Peyer's patch (tissue), 4 donors: ENCODE data around the gene TMCC3.

Source experiments
- CTCF ChIP-seq, 6 experiments: fragments of 450-650 bp in 4 of 6; fragments of 200-600 bp in 2 of 6; sonication (generic) in 1 of 6; IDR thresholded peaks; one replicate each; pipeline ENCODE4 v1.5.1; 2017 to 2019; ENCODE audit warnings: antibody characterized with exemption in 6 of 6, mild to moderate bottlenecking in 3 of 6, moderate library complexity in 1 of 6
- POLR2A ChIP-seq, 2 donors: fragments of 450-650 bp; IDR thresholded peaks; one replicate each; pipeline ENCODE4 v1.5.1; 2017; ENCODE audit warnings: antibody characterized with exemption in 2 of 2, mild to moderate bottlenecking in 2 of 2, moderate library complexity in 2 of 2

GRCh38 chr12:94563286-94563685 is 87.1 kb downstream of the TMCC3 start:
- TF ChIP-seq CTCF (IDR thresholded peaks at IDR 0.05) (no peak), POLR2A (IDR thresholded peaks at IDR 0.05) (no peak)
